ENCODE measurements around the gene PLAA.

- TF ChIP-seq CTCF (IDR thresholded peaks at IDR 0.05) (no peak), POLR2A (IDR thresholded peaks at IDR 0.05; ENCODE audit: low read depth) (no peak), EP300 (IDR thresholded peaks at IDR 0.05) (no peak), POLR2AphosphoS5 (IDR thresholded peaks at IDR 0.05) (no peak)
Measured at GRCh38 chr9:26888271-26888670, 58.8 kb downstream of the PLAA start.

Data from esophagus muscularis mucosa (tissue), 4 donors.